K562 (cell line): ENCODE data around the gene MRPL9. TPM values are rescaled to one million over a fixed set of nuclear protein-coding genes. Genes with fewer than 3 reads are reported as not detected.

Experiments used
- ATAC-seq: fragments of 200-7000 bp; cut with Tn5 transposase; 3 replicates; pipeline ENCODE4 v1.9.1; 2020; ENCODE audit warnings: moderate library complexity
- BruUV-seq: library from RNA; stranded (reverse); fragments of 400-500 nt; replicated peaks from 2 replicates; lab custom pipeline; 2021; lab: Mats Ljungman, UMichigan
- CTCF ChIA-PET: fragments of 300-600 bp; formaldehyde crosslinking; extraction: SDS; loops from one replicate; lab custom pipeline; 2021; ENCODE audit warnings: low intra/inter-chr PET ratio; lab: Yijun Ruan, JAX
- POLR2A ChIA-PET: fragments of 300-600, 350-650 bp; sonication (Branson Sonifier 250); formaldehyde crosslinking; extraction: SDS; loops from one replicate; lab custom pipeline; 2021; ENCODE audit warnings: antibody characterized with exemption, inconsistent platforms; lab: Yijun Ruan, JAX
- DNase-seq, 4 experiments: peaks; one replicate each; pipeline versions ENCODE4 v3.0.0 to v3.0.0-alpha.2; 2011 to 2018; ENCODE audit warnings: low spot score in 3 of 4, mixed read lengths in 3 of 4; ENCODE audit errors: extremely low read depth in 1 of 4
- FAIRE-seq: peaks from 2 replicates; lab custom pipeline; 2011; peaks lifted over from hg19 to GRCh38; lab: Jason Lieb, UNC
- H2AFZ ChIP-seq: 2 replicates; pipeline ENCODE4 v1.6.0; 2011; ENCODE audit warnings: low read depth, low read length, control low read depth, inconsistent platforms
- H3K27ac ChIP-seq: fragments of 200-600 bp; 3 replicates; pipeline ENCODE4 v1.8.0; 2011; ENCODE audit warnings: low read depth, mild to moderate bottlenecking, control low read depth, inconsistent platforms, low read length, moderate library complexity, mixed read lengths; ENCODE audit errors: extremely low read depth
- H3K27me3 ChIP-seq, 2 experiments: fragments of 300-600 bp in 1 of 2; 2 replicates in 1 of 2; 3 replicates in 1 of 2; pipeline versions ENCODE4 v1.6.0 to v1.8.0; 2011; ENCODE audit warnings: inconsistent platforms in 2 of 2, low read length in 2 of 2, mild to moderate bottlenecking in 1 of 2, mixed read lengths in 1 of 2, moderate library complexity in 1 of 2; ENCODE audit not compliant: control insufficient read depth in 2 of 2, insufficient read depth in 2 of 2
- H3K36me3 ChIP-seq: fragments of 300-600 bp; 3 replicates; pipeline ENCODE4 v1.8.0; 2011; ENCODE audit warnings: mild to moderate bottlenecking, low read length, inconsistent platforms; ENCODE audit not compliant: control insufficient read depth, insufficient read depth
- H3K4me1 ChIP-seq, 2 experiments: fragments of 200-600 bp in 1 of 2; replicated peaks in 1 of 2; 2 replicates in 1 of 2; 3 replicates in 1 of 2; pipeline versions ENCODE4 v1.5.1 to v1.8.0; 2011; ENCODE audit warnings: inconsistent platforms in 2 of 2, low read length in 2 of 2, mild to moderate bottlenecking in 1 of 2, mixed read lengths in 1 of 2, moderate library complexity in 1 of 2; ENCODE audit not compliant: control insufficient read depth in 2 of 2, insufficient read depth in 2 of 2
- H3K4me2 ChIP-seq: 2 replicates; pipeline ENCODE4 v1.6.1; 2011; ENCODE audit warnings: low read length, control low read depth, inconsistent platforms, mixed read lengths; ENCODE audit not compliant: insufficient read depth
- H3K4me3 ChIP-seq: fragments of 200-600 bp; sonication (generic), shearing (Covaris generic); 2 replicates; pipeline ENCODE4 v1.5.1; 2016; ENCODE audit warnings: control low read depth, inconsistent platforms
- H3K79me2 ChIP-seq: fragments of 200-600 bp; 3 replicates; pipeline ENCODE4 v1.8.0; 2011; ENCODE audit warnings: low read length, inconsistent platforms; ENCODE audit not compliant: control insufficient read depth, insufficient read depth
- H3K9ac ChIP-seq, 2 experiments: 2 replicates each; pipeline versions ENCODE4 v1.6.0 to v1.6.1; 2011; ENCODE audit warnings: low read depth in 2 of 2, low read length in 2 of 2, control low read depth in 1 of 2, inconsistent platforms in 1 of 2, mild to moderate bottlenecking in 1 of 2, mixed read lengths in 1 of 2; ENCODE audit not compliant: insufficient read depth in 1 of 2
- H3K9me1 ChIP-seq: one replicate; pipeline ENCODE4 v1.6.0; 2011; ENCODE audit warnings: inconsistent platforms, mild to moderate bottlenecking, low read length, moderate library complexity; ENCODE audit not compliant: control insufficient read depth, insufficient read depth
- H3K9me3 ChIP-seq: replicated peaks from 2 replicates; pipeline ENCODE4 v1.5.1; 2011; ENCODE audit warnings: low read depth, low read length, inconsistent platforms; ENCODE audit not compliant: control insufficient read depth, insufficient read depth
- H4K20me1 ChIP-seq: replicated peaks from 2 replicates; pipeline ENCODE4 v1.6.1; 2011; ENCODE audit warnings: low read length, inconsistent platforms, mixed read lengths; ENCODE audit not compliant: control insufficient read depth, insufficient read depth
- EGR1 ChIP-seq: fragments of 450-650 bp; conservative IDR thresholded peaks from 2 replicates; pipeline ENCODE4 v1.6.1; 2017; ENCODE audit warnings: mild to moderate bottlenecking
- GATAD2B ChIP-seq: fragments of 450-650 bp; IDR thresholded peaks from 2 replicates; pipeline ENCODE4 v1.6.1; 2017; ENCODE audit warnings: mild to moderate bottlenecking, borderline replicate concordance
- HMGN3 ChIP-seq: IDR thresholded peaks from 2 replicates; pipeline ENCODE4 v1.6.1; 2011; ENCODE audit warnings: borderline replicate concordance, low read depth, mild to moderate bottlenecking, mixed read lengths, low read length; ENCODE audit not compliant: insufficient read length; ENCODE audit errors: extremely low read depth
- KLF10 ChIP-seq: fragments of 250-450 bp; sonication (Bioruptor Pico); IDR thresholded peaks from 2 replicates; pipeline ENCODE4 v1.6.1; 2021; ENCODE audit warnings: matching md5 sums
- MCM2 ChIP-seq: fragments of 450-650 bp; IDR thresholded peaks from 2 replicates; pipeline ENCODE4 v1.6.1; 2017; ENCODE audit warnings: low read depth, mild to moderate bottlenecking
- NR1H2 ChIP-seq: sonication (generic); formaldehyde crosslinking; IDR thresholded peaks from 2 replicates; pipeline ENCODE4 v1.4.0; 2020; ENCODE audit warnings: mild to moderate bottlenecking, missing genetic modification reagents
- POLR2AphosphoS2 ChIP-seq: IDR thresholded peaks from 2 replicates; pipeline ENCODE4 v1.6.1; 2012; ENCODE audit warnings: low read length, improper control_type of control experiment
- PRPF4 ChIP-seq: fragments of 200-400 bp; formaldehyde crosslinking; IDR thresholded peaks from one replicate; pipeline ENCODE4 v1.6.1; 2017; ENCODE audit warnings: low read length, low read depth, mild to moderate bottlenecking; ENCODE audit not compliant: insufficient read depth, poor library complexity, severe bottlenecking
- ZBTB40 ChIP-seq, 2 experiments: fragments of 450-650 bp in 1 of 2; sonication (generic) in 1 of 2; formaldehyde crosslinking in 1 of 2; IDR thresholded peaks; 2 replicates each; pipeline versions ENCODE4 v1.7.1 to v1.9.0; 2016 to 2022; ENCODE audit warnings: inconsistent platforms in 1 of 2, mild to moderate bottlenecking in 1 of 2, missing genetic modification reagents in 1 of 2
- ZNF444 ChIP-seq: fragments of 250-450 bp; sonication (Bioruptor Pico); IDR thresholded peaks from 2 replicates; pipeline ENCODE4 v1.4.0; 2020; ENCODE audit warnings: mild to moderate bottlenecking, moderate library complexity
- WGBS: fragments of 100-300 bp; shearing (Covaris generic); methylation state at CpG from one replicate; pipeline ENCODE4 v1.1.6; 2016; ENCODE audit warnings: low coverage, mixed read lengths; ENCODE audit not compliant: insufficient coverage; ENCODE audit errors: missing lambda C conversion rate; 5-methylcytosine and 5-hydroxymethylcytosine counted together
- in situ Hi-C: fragments of 300-500 bp; cut with MboI; formaldehyde crosslinking; loops from 4 replicates; pipeline ENCODE4 v1.15.0; 2018; ENCODE audit warnings: inconsistent platforms, mixed read lengths
- intact Hi-C: fragments of 100-400 bp; cut with micrococcal nuclease; formaldehyde crosslinking; loops from 2 replicates; pipeline ENCODE4 v1.14.2; 2022
- polyA plus RNA-seq, 8 experiments: library from polyadenylated mRNA; depleted of rRNA in 4 of 8; stranded (reverse) in 5 of 8; unstranded in 3 of 8; fragments of >200 nt; fragmentation: Nextera tagmentation in 2 of 8; fragmentation: Illumina TruSeq in 1 of 8; extraction: Ambion mirVana in 2 of 8; extraction: Trizol in 1 of 8; gene quantifications; 2 replicates each; pipeline versions ENCODE4 v1.2.1 to v1.2.3, GENCODE V29; 2011 to 2014; ENCODE audit warnings: inconsistent platforms in 1 of 8, missing spikeins in 1 of 8
- total RNA-seq, 7 experiments: library from RNA; depleted of rRNA in 6 of 7; stranded (reverse); fragments of >200 nt in 6 of 7; fragmentation: Illumina TruSeq in 2 of 7; extraction: Trizol in 2 of 7; gene quantifications; 2 replicates each; pipeline versions ENCODE4 v1.2.1 to v1.2.3, GENCODE V29; 2011 to 2021; ENCODE audit warnings: low replicate concordance in 1 of 7
- TF ChIP-seq, protein P1 (sequence below): fragments of 450-650 bp; formaldehyde crosslinking; conservative IDR thresholded peaks from 2 replicates; pipeline ENCODE4 v1.4.0; 2022; ENCODE audit warnings: mild to moderate bottlenecking, missing genetic modification characterization

The MRPL9 gene
- total and polyA plus RNA-seq, 9 of the 15 experiments (the other 6 are each of a cell fraction or from before 2014, with no cell fraction given) = 38.0 to 162 (median 111) TPM

DNA sequence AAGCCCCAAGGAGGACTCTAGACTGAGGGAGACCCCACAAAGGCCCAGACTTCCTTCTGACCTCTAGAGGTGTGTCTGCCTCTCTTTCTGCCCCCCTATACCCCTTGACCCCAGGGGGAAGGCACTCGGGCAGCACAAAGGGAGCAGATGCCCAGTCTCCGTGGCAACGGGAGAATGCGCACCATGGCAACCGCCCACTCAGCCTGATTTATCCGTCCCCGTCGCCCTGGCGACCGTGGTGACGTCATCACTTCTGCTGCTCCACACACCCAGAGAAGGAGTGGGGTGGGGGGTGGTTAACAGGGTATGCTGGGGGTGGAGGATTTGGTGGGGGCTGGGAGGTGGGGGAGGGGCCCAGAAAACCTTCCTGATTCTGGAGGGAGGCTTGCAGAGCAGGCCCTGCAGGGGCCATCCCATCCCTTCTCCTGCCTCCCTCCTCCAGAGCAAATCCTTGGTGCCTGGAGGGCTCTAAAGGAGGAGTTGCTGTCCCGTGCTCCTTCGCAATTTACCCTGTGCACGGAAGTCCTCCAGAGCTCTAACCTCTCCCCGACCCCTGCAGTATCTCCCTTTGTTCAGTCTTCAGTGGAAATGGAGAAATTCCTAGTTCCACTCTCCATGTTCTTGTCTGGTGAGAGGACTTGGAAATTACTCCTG is 53.0 kb downstream of the MRPL9 start:
- Histone ChIP-seq H3K9me1 (no peaks in the 10 kb centered on the region), H3K4me2 (no peak overlapping the region), H3K4me1 (peaks cover 2 to 13% of the 10 kb centered on the region in 2 experiments; a peak in 3 of 5 replicates), H2AFZ (no peak overlapping the region), H3K36me3 (no peaks in the 10 kb centered on the region), H3K9me3 (no peaks in the 10 kb centered on the region), H3K79me2 (no peaks in the 10 kb centered on the region), H3K27me3 (peaks cover 0 to 61% of the 10 kb centered on the region in 2 experiments; a peak in 2 of 5 replicates), H3K4me3 (no peak overlapping the region), H3K27ac (no peak overlapping the region), H4K20me1 (peaks cover 26% of the 10 kb centered on the region), H3K9ac (no peak overlapping the region)
- WGBS = 7% methylated on average over 15 of the region's 15 CpGs
- peak; percentile 81 for ATAC-seq
- in situ Hi-C loops = no loop called here
- intact Hi-C loops = no loop called here
- ChIA-PET POLR2A (interaction anchor here (0.8 kb wide), 1 partner anchor 14 kb away, joined by 4 read pairs; no protein-coding TSS in a partner anchor), CTCF (no interaction called here)
- DNase-seq = peak; percentile 62 to 79 (median 75)
- BruUV-seq = no TSS peak
- FAIRE-seq = peak; percentile 54
- TF ChIP-seq EGR1 = peak; percentile 93
- no peak for TF ChIP-seq POLR2AphosphoS2
- TF ChIP-seq GATAD2B = no peak
- no peak for TF ChIP-seq ZNF444 (CRISPR knock-in tag)
- TF ChIP-seq, protein P1, sequence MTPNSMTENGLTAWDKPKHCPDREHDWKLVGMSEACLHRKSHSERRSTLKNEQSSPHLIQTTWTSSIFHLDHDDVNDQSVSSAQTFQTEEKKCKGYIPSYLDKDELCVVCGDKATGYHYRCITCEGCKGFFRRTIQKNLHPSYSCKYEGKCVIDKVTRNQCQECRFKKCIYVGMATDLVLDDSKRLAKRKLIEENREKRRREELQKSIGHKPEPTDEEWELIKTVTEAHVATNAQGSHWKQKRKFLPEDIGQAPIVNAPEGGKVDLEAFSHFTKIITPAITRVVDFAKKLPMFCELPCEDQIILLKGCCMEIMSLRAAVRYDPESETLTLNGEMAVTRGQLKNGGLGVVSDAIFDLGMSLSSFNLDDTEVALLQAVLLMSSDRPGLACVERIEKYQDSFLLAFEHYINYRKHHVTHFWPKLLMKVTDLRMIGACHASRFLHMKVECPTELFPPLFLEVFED (CRISPR knock-in tag) = no peak
- no peak for TF ChIP-seq HMGN3
- no peak for TF ChIP-seq MCM2
- TF ChIP-seq PRPF4 = no peak
- TF ChIP-seq ZBTB40 (IDR thresholded peaks at IDR 0.05) = 0 out of 2 replicates have a peak, but pooled peaks have one; percentile 44
- no peak for TF ChIP-seq ZBTB40 (CRISPR knock-in tag; IDR thresholded peaks at IDR 0.05)
- no peak for TF ChIP-seq KLF10 (CRISPR knock-in tag)
- no peak for TF ChIP-seq NR1H2 (CRISPR knock-in tag)
